HG03571 (cell line): ENCODE data around the gene NPC1L1.
"Not testable (repeated sequence)": the region's sequence is repeated elsewhere in the genome, so short reads cannot be mapped to it uniquely, and the experiment has no call there.

Experiments used
- ATAC-seq: cut with Tn5 transposase; IDR thresholded peaks from one replicate; pipeline ENCODE4 v1.9.1; 2021; ENCODE audit not compliant: unreplicated experiment

The NPC1L1 gene

DNA sequence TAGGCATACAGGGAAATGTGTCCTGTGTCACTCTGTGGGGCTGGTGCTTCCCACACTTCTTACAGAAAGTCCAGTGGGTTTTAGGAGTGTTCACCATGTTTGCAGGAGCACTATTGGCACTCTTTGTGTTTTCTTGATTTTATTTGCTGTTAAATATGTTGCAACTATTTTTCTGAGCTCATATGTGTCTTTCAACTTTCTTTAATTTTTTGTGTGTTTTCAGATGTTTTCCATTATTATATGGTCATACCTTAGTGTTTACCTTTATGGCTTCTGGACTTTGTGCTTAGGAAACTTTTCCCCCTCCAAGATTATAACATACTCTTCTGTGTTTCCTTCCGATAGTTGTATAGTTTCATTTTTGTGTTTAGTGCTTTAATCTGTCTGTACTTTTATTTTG is 29.9 kb downstream of the NPC1L1 start:
- no peak for ATAC-seq

DNA sequence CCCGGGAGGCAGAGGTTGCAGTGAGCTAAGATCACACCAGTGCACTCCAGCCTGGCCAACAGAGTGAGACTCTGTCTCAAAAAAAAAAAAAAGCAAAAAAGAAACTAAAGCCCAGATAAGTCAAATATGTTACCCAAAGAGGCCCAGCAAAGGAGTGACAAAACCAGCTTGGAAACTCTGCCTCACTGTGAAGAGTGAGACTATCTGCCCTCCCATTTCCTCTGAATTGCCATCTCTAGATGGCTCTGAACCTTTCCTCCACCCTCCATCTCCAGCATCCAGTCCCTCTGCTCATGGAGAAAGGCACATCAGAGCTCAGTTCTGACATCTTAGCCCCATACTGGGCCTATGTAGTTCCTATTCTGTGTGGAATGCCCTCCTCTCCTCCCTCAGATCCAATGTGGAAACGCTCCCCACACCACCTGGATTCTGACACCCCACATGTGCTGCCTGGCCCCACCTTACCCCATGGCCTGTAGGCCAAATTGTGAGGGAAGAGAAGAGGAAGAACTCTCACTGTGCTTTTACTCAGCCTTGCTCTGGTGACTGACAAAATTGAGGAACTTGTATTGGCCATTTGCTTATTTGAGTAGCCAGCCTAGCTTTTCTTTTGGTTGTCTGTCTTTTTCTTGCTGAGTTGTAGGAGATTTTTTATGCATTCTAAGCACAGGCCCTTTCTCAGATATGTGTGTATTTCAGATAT is 32.7 kb downstream of the NPC1L1 start:
- no peak for ATAC-seq

DNA sequence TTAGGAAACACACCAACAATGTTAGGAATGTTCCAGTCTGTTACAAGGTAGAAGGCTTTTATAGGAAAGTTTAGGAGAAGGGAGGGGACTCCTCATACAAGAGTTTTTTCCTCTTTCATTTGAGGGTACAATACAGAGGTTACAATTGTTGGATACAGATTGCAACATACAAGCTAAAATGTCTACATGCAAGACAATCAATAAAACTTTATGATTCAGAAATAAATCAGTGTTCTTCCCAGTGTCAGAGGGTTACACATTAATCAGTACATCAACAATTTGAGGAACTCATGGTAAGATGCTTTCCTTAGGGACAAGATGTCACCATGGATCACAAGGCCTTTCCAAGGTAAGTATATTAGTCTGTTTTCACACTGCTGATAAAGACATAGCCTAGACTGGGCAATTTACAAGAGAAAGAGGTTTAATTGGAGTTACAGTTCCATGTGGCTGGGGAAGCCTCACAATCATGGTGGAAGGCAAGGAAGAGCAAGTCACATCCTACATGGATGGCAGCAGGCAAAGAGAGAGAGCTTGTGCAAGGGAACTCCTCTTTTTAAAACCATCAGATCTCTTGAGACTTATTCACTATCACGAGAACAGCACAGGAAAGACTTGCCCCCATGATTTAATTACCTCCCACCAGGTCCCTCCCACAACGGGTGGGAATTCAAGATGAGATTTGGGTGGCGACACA is 34.4 kb downstream of the NPC1L1 start:
- ATAC-seq: not testable (repeated sequence)

DNA sequence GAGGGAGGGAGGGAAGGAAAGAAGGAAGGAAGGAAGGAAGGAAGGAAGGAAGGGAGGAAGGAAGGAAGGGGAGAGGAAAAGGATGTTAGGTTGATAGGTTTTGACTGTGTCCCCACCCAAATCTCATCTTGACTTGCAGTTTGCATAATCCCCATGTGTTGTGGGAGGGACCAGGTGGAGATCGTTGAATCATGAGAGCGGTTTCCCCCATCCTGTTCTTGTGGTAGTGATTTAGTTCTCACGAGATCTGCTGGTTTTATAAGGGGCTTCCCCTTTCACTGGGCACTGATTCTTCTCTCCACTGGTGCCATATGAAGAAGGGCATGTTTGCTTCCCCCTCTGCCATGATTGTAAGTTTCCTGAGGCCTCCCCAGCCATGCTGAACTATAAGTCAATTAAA is 35.5 kb downstream of the NPC1L1 start:
- no peak for ATAC-seq

DNA sequence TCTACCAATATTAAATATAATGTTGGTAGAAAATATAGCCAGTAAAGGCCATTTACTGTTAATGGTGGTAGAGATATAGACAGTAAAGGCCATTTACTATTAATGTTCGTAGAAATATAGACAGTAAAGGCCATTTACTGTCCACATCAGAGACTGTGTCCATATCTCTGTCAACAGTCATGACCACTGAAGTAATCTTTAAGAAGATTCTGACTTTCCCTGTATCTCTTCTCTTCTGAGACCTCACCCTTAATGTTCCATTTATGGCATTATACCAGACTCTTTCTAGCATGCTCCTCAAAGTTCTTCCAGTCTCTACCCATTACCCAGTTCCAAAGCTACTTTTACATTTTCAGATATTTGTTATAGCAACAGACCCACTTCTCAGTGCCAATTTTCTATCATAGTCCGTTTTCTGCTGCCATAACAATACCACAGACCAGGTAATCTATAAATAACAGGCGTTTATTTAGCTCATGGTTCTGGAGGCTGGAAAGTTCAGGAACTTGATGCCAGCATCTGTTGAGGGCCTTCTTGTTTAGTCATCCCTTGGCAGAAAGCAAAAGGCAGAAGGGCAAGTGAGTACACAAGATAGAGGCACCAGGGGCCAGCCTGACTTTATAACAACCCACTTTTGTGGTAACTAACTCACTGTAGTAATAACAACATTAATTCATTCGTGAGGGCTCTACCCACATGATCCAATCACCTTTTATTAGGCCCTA is 42.7 kb downstream of the NPC1L1 start:
- ATAC-seq: no peak

DNA sequence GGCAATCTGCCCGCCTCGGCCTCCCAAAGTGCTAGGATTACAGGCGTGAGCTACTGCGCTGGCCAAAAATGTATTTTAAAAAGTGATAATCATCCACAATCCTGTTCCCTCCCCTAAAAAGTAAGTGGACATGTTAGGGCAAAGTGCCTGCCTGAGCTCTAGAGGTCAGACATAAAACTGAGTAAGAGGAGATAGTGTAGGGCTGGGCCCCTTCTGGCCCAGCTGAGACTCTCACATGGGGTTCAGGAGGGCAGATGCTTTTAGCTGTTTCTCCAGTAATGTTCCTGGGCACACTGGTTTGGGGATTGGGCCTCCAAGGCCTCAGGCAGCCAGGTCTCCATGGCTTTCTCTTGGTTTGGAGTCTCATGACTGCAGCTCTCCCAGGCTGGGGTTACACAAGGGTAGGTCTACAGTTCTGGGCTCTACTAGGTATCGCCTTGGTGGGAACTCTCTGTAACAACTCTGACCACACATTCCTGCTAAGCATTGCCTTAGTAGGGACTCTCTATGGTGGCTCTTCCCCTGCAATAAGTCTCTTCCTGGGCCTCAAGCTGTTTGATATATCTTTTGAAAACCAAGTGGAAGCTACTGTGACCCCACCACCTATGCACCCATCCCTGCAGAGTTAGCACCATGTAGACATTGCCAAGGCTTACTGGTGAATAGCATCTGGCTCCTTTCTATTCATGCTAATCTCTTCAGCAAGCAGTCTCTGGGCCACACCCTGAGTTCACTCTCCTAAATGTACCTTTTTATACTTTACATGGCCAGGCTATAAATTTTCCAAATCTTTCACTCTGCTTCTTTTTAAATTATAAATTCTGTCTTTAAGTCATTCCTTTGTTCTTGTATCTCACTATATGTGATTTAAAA is 43.7 kb downstream of the NPC1L1 start:
- ATAC-seq: no peak

DNA sequence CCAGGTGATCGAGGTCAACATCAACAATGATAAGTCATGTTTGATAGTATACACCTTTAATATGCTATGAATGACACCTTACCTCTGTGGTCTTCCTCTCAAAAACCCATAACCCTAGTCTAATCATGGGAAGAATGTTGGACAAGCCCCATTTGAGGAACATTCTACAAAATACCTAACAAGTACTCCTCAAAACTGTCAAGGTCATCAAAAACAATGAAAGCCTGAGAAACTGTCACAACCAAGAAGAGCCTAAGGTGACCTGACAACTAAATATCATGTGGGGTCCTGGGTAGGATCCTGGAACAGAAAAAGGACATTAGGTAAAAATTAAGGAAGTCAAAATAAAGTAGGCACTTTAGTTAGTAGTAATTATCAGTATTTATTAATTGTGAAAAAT is 44.7 kb downstream of the NPC1L1 start:
- ATAC-seq: no peak

DNA sequence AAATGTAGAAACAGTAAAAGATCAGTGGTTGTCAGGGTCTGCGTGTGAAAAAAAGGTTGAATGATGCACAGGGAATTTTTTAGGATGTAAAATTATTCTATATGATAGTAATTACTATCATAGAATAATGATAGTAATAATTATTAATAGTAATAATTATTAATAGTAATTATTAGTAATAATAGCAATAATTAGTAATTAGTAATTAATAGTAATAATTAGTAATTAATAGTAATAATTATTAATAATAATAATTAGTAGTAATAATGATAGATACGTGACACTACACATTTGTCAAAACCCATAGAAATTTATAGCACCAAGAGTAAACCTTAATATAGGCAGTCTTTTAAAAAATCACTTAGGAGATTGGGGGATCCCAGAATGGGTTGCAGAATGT is 46.2 kb downstream of the NPC1L1 start:
- no peak for ATAC-seq

DNA sequence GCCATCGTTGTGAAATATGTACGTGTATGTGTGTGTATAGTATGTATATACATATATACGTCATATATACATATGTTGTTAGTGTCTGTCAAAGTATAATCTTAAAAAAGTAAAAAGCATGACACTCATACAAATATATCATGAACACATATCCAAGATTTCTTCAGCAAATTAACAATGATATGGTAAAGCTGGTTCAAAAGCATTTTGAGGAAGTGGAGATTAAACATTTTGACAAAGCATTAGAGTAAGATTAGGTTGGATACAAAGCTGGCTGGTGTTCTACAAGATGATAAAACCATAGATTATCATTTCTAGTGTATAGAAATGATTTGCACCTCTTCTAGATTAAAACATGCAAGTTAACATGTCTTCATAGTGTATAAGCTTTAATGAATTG is 49.9 kb downstream of the NPC1L1 start:
- ATAC-seq: no peak

DNA sequence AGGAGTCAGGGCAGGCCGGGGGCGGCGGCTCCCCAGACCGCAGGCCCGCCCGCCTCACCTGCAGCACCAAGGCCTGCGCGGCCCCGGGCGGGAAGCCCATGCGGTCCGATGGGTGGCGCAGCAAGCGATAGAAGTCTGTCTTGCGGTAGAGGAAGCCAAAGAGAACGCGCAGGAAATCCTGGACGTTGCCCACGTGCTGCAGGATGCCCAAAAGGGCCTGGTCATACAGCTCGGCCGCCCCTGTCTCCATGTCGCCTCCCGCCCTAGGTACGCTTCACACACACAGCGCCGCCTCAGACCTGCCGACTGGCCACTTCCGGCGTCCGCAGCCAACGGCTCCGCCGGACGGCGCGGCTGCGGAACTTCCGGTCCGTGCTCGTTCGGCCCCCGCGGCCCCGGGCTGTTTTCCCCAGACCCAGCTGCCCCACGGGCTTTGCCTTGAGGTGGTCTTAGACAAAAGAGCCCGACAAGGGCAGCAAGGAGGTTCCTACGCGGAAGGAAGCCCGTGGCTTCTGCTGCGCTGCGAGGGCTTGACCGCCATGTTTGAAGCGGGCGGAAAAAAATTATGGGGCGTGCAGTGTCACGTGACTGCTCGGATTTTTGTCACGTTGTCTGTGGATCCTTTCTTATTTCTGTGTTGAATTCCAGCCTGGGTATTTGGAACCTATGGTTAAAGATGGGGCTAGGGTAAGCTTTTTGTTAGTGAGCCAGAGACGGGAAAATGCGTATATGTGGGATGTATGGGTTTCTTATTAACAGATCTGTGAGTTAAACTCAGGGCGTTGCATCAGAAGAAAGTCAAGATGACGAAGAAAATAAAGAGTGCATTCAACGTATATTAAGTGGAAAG is 50.6 kb downstream of the NPC1L1 start, which contains the start of gene NUDCD3:
Gene NUDCD3 (minus strand): TSS at position 308 of the 850 bp plus-strand sequence. CDS start 58 bp downstream, at position 250.
- peak; percentile 86 for ATAC-seq

DNA sequence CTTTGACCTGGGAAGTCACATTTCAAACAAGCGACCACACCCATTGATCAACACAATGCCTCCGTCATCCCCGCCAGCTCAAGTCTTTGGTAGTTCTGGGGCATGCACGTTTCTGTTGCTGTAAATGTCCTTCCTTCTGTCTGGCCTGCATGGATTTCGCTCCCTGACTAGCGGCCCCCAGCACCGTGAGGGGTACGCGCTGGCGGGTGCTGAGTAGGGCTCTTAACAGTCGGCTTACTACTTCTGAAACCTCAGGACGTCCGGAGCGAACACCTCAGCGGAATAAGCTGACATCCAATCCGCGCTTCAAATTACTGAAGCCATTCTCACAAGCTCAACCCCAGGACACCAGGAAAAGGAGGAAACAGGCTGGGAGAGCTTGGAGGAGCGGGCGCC is 51.2 kb downstream of the NPC1L1 start:
- ATAC-seq: peak; percentile 22

DNA sequence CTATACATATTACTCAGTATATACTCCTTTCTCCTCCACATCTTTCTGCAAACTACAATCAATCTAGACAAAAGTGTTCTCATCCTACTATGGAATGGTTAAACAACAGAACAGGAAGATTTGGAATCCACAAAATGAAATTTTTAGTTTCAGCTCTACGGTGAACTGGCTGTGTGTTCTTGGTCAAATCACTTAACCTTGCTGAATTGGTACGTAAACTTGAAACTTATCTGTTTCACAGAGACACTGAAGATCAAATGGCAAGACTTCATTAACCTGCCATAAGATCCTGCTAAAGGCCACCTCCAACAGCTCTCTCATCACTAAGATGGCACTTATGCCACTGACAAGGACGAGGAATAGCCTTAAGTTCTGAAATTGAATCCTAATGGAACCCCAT is 52.2 kb downstream of the NPC1L1 start:
- ATAC-seq: no peak

DNA sequence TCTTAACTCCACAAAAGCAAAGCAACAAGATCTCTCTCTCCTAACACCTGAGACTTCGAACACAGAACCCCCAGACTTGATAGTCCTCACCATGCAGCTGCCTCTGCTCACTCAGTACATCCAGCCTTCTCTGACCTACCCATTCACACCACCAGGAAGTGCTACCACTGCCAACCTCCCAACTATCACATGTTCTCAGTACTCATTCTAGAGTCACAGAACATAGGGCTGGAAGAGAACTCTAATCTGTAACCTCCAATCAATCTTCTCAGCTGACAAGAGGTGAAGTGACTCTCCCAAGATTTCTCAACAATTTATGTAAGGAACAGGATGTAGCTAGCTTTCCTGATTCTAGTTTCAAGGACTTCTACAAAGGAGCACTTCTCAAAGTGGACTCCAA is 54.4 kb downstream of the NPC1L1 start:
- no peak for ATAC-seq

DNA sequence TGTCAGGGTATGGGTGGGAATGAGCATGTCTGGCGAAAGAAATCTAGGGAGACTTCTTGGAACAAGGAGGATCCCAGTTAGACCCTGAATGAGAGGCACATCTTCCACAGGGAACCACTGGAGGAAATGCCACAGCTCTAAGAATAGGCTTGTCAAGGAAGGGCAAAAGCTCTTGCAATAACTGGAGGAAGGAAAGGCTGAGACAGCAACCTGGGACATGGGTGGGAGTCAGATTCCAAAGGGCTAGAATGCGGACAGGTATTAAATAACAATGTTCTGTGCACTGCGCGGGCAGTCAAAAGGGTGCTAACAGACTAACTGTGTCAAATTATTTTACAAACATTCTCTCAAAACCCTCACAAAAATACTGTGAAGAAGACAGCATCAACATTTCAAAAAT is 55.1 kb downstream of the NPC1L1 start:
- no peak for ATAC-seq

DNA sequence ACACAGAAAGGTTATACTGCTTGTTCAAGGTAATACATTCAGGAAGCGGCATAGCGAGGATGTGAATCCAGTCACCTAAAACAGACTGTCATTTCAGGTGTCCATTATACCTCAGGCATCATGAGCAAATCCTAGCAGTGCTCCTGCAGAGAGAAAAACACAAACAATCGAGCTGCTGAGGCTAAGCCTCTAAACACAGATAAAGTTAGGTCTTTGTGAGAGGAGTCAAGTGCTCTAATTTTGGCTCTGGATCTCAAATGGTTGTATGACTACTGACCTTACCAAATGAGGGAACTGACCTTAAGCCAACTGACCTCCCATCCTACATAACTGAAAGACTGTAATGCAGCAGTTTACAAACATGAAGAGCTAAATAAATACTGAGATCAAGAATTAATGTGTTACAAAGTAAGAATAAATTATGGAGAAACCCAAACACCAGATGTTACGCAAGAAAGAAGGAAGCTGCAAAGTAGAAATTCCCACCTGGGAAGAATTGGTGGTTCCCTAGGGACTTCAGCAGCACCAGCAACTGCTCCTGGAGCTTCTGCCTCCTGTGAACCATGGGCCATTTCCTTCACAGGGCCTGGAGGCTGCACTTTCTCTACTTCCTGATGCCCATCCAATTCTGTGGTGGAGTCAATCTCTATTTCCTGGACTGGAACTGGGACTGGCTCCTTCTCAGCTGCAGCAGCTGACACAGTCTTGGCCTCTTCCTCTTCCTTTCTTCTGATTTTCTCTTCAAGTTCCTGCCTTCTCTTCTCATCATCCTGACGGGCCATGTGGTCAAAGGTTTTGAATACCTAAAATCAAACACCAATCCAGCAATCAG is 56.4 kb downstream of the NPC1L1 start:
- no peak for ATAC-seq

DNA sequence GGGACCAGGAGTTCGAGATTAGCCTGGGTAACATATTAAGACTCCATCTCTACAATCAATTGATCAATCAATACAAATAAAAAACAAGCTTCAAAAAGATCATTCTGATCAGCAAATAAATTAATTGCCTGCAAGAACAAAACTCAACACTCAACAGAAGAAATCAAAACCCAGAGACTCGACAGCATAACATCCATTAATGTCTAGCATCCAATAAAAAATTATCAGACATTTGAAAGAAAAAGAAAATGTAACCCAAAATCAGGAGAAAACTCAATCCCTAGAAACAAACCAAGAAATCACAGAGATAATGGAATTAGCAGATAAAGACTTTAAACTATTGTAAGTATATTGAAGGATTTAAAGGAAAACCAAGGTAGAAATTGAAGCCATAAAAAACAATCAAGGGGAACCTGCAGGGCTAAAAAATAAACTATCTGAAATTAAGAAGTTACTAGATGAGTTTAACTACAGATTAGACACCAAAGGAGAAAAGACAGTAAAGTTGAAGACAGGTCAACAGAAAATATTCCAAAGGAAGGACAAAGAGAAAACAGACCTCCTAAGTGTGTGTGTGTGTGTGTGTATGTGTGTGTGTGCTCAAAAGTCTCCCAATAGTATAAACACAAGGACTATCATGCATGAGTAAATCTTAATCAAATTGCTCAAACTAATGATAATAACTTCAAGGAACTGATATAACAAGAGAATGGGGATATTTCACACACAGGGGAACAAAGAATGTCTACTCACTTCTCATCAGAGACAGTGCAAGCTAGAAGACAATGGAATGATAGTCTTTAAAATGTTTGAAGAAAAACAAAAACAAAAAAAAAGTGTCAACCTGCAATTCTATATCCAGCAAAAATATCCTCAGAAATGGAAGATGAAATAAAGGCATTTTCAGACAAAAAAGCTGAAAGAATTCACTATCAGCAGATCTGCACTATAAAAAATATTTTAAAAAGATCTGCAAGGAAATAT is 58.3 kb downstream of the NPC1L1 start:
- no peak for ATAC-seq

DNA sequence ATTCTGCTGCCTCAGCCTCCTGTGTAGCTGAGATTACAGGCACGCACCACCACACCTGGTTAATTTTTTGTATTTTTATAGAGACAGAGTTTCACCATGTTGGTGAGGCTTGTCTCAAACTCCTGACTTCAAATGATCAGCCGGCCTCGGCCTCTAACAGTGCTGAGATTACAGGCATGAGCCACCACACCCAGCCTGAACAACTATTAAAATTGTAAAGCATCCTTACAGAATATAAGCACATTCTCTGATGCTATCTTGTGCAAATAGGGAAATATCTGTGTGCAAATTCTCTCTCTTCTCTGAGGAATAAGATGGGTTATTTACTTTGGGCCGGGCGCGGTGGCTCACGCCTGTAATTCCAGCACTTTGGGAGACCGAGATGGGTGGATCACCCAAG is 63.2 kb downstream of the NPC1L1 start:
- ATAC-seq: no peak
